A549 (cell line): ENCODE data around the gene LANCL2. TPM values are rescaled to one million over a fixed set of nuclear protein-coding genes. Genes with fewer than 3 reads are reported as not detected.

Source experiments
- ATAC-seq, 2 experiments: fragments of 200-7000 bp in 1 of 2; fragments of >200 bp in 1 of 2; cut with Nextera tagmentation in 1 of 2; cut with Tn5 transposase in 1 of 2; 3 replicates each; pipeline versions ENCODE4 v1.8.0 to v1.9.1; 2018 to 2020; ENCODE audit warnings: mild to moderate bottlenecking in 1 of 2, moderate library complexity in 1 of 2
- CTCF ChIA-PET: fragments of 300-600 bp; sonication (Branson Sonifier 250); formaldehyde crosslinking; extraction: SDS; loops from one replicate; lab custom pipeline; 2021; ENCODE audit warnings: antibody characterized with exemption, inconsistent platforms; lab: Yijun Ruan, JAX
- POLR2A ChIA-PET: fragments of 350-600 bp; formaldehyde crosslinking; extraction: SDS; loops from one replicate; lab custom pipeline; 2021; ENCODE audit warnings: antibody characterized with exemption, inconsistent platforms; lab: Yijun Ruan, JAX
- DNase-seq, 2 experiments: peaks; one replicate each; pipeline versions ENCODE4 v3.0.0 to v3.0.0-alpha.2; 2011 to 2016; ENCODE audit warnings: low read depth in 1 of 2, low spot score in 1 of 2
- FAIRE-seq: peaks from 2 replicates; lab custom pipeline; 2011; peaks lifted over from hg19 to GRCh38; lab: Jason Lieb, UNC
- H3K27ac ChIP-seq, 2 experiments: fragments of >200 bp; sonication (Bioruptor Twin); formaldehyde crosslinking; 3 replicates each; pipeline ENCODE4 v1.5.1; 2016 to 2017
- H3K4me1 ChIP-seq: fragments of >200 bp; sonication (Bioruptor Twin); formaldehyde crosslinking; 3 replicates; pipeline ENCODE4 v1.6.1; 2016
- H3K4me2 ChIP-seq: fragments of >200 bp; sonication (Bioruptor Twin); formaldehyde crosslinking; 3 replicates; pipeline ENCODE4 v1.6.1; 2016
- H3K4me3 ChIP-seq: fragments of >200 bp; sonication (Bioruptor Twin); formaldehyde crosslinking; 3 replicates; pipeline ENCODE4 v1.5.1; 2016
- H3K9me3 ChIP-seq: fragments of >200 bp; sonication (Bioruptor Twin); formaldehyde crosslinking; 3 replicates; pipeline ENCODE4 v1.6.1; 2016
- BHLHE40 ChIP-seq: IDR thresholded peaks from 2 replicates; pipeline ENCODE4 v1.6.1; 2012; ENCODE audit warnings: low read depth, low read length, inconsistent platforms
- CEBPB ChIP-seq, 2 experiments: fragments of >200 bp in 1 of 2; sonication (Bioruptor Twin) in 1 of 2; formaldehyde crosslinking in 1 of 2; IDR thresholded peaks; 2 replicates each; pipeline ENCODE4 v1.6.1; 2012 to 2016
- EP300 ChIP-seq, 2 experiments: fragments of >200 bp; sonication (Bioruptor Twin); formaldehyde crosslinking; IDR thresholded peaks; 2 replicates in 1 of 2; 3 replicates in 1 of 2; pipeline ENCODE4 v1.6.1; 2016 to 2017
- FOSB ChIP-seq: fragments of 250-450 bp; sonication (Bioruptor Pico); IDR thresholded peaks from 2 replicates; pipeline ENCODE4 v1.5.0; 2020; ENCODE audit warnings: mild to moderate bottlenecking, moderate library complexity
- FOSL2 ChIP-seq, 2 experiments: fragments of 450-650 bp in 1 of 2; fragments of >200 bp in 1 of 2; sonication (Bioruptor Twin) in 1 of 2; formaldehyde crosslinking; IDR thresholded peaks; 2 replicates each; pipeline versions ENCODE4 v1.5.0 to v1.6.1; 2016 to 2020; ENCODE audit warnings: mild to moderate bottlenecking in 1 of 2, moderate library complexity in 1 of 2
- FOXS1 ChIP-seq: fragments of 250-450 bp; sonication (Bioruptor Pico); IDR thresholded peaks from 2 replicates; pipeline ENCODE4 v1.5.0; 2020; ENCODE audit warnings: mild to moderate bottlenecking, moderate library complexity
- GATA3 ChIP-seq: IDR thresholded peaks from 2 replicates; pipeline ENCODE4 v1.6.1; 2012; ENCODE audit warnings: borderline replicate concordance
- HEYL ChIP-seq: fragments of 250-450 bp; sonication (Bioruptor Pico); IDR thresholded peaks from 2 replicates; pipeline ENCODE4 v1.8.0; 2021; ENCODE audit warnings: mild to moderate bottlenecking, moderate library complexity
- HOXB13 ChIP-seq: fragments of 250-450 bp; sonication (Bioruptor Pico); IDR thresholded peaks from 2 replicates; pipeline ENCODE4 v1.5.0; 2020; ENCODE audit warnings: low read depth, mild to moderate bottlenecking, moderate library complexity
- HOXB5 ChIP-seq: fragments of 250-450 bp; sonication (Bioruptor Pico); IDR thresholded peaks from 2 replicates; pipeline ENCODE4 v1.5.0; 2020; ENCODE audit warnings: mild to moderate bottlenecking, moderate library complexity
- KDM1A ChIP-seq: fragments of 200-600 bp; sonication (generic); IDR thresholded peaks from 2 replicates; pipeline ENCODE4 v1.6.1; 2016; ENCODE audit warnings: low read depth, mild to moderate bottlenecking
- MAZ ChIP-seq: fragments of 150-350 bp; IDR thresholded peaks from 2 replicates; pipeline ENCODE4 v1.6.1; 2014; ENCODE audit warnings: antibody characterized with exemption, low read depth, low read length, borderline replicate concordance
- NR3C1 ChIP-seq: fragments of >200 bp; sonication (Bioruptor Twin); formaldehyde crosslinking; IDR thresholded peaks from 3 replicates; pipeline ENCODE4 v1.6.1; 2017
- RARB ChIP-seq: fragments of 250-450 bp; sonication (Bioruptor Pico); IDR thresholded peaks from 2 replicates; pipeline ENCODE4 v1.8.0; 2021; ENCODE audit warnings: mild to moderate bottlenecking, moderate library complexity
- RCOR1 ChIP-seq: fragments of 150-350 bp; IDR thresholded peaks from 2 replicates; pipeline ENCODE4 v1.6.1; 2014; ENCODE audit warnings: antibody characterized with exemption, low read length, low read depth
- SREBF2 ChIP-seq: fragments of 450-650 bp; IDR thresholded peaks from 2 replicates; pipeline ENCODE4 v1.6.1; 2014; ENCODE audit warnings: mild to moderate bottlenecking, moderate library complexity
- TP53 ChIP-seq: fragments of 250-450 bp; sonication (Bioruptor Pico); IDR thresholded peaks from 2 replicates; pipeline ENCODE4 v1.5.0; 2021; ENCODE audit warnings: mild to moderate bottlenecking, moderate library complexity
- ZFP36 ChIP-seq: fragments of 450-650 bp; IDR thresholded peaks from 2 replicates; pipeline ENCODE4 v1.6.1; 2014; ENCODE audit warnings: borderline replicate concordance; ENCODE audit not compliant: partially characterized antibody
- WGBS: methylation state at CpG from one replicate; pipeline ENCODE4 v1.1.6; 2017; ENCODE audit errors: missing lambda C conversion rate; 5-methylcytosine and 5-hydroxymethylcytosine counted together
- polyA plus RNA-seq, 4 experiments: library from polyadenylated mRNA; depleted of rRNA in 3 of 4; stranded (reverse); fragments of >200 nt; fragmentation: RNase III in 1 of 4; extraction: RNeasy Plus Mini Kit Qiagen cat#74134 plus additional on column Dnase treatment in 1 of 4; gene quantifications; 2 replicates in 3 of 4; 3 replicates in 1 of 4; pipeline ENCODE4 v1.2.3, GENCODE V29; 2011 to 2017
- TF ChIP-seq, protein P1 (sequence below): fragments of 250-450 bp; sonication (Bioruptor Pico); IDR thresholded peaks from 2 replicates; pipeline ENCODE4 v1.5.0; 2020; ENCODE audit warnings: low read depth, mild to moderate bottlenecking, moderate library complexity
- TF ChIP-seq, protein P2 (sequence below): fragments of 450-650 bp; IDR thresholded peaks from 2 replicates; pipeline ENCODE4 v1.6.1; 2014; ENCODE audit warnings: antibody characterized with exemption
- TF ChIP-seq, protein P3 (sequence below): fragments of 200-600 bp; sonication (generic); IDR thresholded peaks from 2 replicates; pipeline ENCODE4 v1.6.1; 2016; ENCODE audit warnings: antibody characterized with exemption, mild to moderate bottlenecking, moderate library complexity

The LANCL2 gene
- polyA plus RNA-seq, 2 of the 4 experiments (the other 2 are of a cell fraction), result 8.0 to 12.4 TPM

DNA sequence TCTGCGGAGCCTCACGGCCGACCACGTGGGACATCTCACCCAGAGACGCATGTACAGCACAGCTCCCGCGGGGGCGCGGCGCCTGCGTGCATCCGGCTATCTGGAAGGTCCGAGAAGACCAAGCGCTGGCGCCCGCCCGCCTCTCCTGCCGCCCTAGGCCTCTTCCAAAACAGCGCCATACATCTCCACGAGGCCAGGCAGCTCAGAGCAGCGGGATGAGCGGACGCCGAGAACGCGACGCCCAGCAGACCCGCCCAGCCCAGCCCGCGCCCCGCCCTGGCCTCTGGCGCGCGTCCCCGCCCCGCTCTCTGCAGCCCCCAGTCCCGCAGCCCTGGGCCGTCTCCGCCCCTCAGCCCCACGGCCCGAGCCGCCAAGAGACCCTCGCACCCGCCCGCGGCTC, 20.3 kb upstream of the LANCL2 start (continued):
- TF ChIP-seq NR3C1 (no peak), FOXS1 (CRISPR knock-in tag) (no peak), BHLHE40 (no peak), MAZ (no peak)

DNA sequence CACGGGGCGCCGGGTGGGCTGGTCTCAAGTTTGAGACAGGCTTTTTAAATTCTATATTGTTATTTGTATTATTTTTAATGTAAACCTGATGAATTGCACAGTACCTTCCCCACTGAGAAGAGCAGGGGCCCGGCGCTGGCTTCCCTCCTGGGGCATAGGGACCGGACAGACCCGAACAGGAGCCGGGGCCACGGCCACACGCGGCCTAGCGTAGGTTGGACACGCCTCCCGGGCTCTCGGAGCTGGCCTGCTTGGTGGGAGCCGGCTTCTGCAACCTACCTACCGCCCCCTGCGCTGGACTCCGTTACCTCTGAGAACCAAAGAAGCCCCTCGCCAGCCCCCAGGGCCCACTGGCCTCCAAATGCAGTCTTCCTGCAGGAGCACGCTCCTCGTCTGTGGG, 19.8 kb upstream of the LANCL2 start:
- DNase-seq, result no peak
- Histone ChIP-seq H3K4me2 (no peak overlapping the region), H3K4me3 (no peak overlapping the region)
- WGBS, result 82% methylated on average over 18 of the region's 22 CpGs
- CTCF ChIA-PET, result no interaction called here
- no peak for ATAC-seq
- FAIRE-seq, result no peak
- TF ChIP-seq MAZ (no peak), TP53 (no peak), HOXB13 (CRISPR knock-in tag) (no peak), BHLHE40 (no peak), HEYL (CRISPR knock-in tag) (no peak), NR3C1 (no peak), RCOR1 (no peak), FOSB (no peak), HOXB5 (no peak), EP300 (IDR thresholded peaks at IDR 0.05) (no peak)
- TF ChIP-seq, protein P1, sequence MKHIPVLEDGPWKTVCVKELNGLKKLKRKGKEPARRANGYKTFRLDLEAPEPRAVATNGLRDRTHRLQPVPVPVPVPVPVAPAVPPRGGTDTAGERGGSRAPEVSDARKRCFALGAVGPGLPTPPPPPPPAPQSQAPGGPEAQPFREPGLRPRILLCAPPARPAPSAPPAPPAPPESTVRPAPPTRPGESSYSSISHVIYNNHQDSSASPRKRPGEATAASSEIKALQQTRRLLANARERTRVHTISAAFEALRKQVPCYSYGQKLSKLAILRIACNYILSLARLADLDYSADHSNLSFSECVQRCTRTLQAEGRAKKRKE (CRISPR knock-in tag), result no peak
- TF ChIP-seq, protein P2, sequence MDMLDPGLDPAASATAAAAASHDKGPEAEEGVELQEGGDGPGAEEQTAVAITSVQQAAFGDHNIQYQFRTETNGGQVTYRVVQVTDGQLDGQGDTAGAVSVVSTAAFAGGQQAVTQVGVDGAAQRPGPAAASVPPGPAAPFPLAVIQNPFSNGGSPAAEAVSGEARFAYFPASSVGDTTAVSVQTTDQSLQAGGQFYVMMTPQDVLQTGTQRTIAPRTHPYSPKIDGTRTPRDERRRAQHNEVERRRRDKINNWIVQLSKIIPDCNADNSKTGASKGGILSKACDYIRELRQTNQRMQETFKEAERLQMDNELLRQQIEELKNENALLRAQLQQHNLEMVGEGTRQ, result no peak
- TF ChIP-seq, all 56 proteins: peak for 0
- 0 out of 3 replicates have a peak, but pooled peaks cover 5% of the 10 kb centered on the region for H3K4me1 ChIP-seq
- no peak overlapping the region for H3K27ac ChIP-seq
- H3K9me3 ChIP-seq, result no peaks in the 10 kb centered on the region
- POLR2A ChIA-PET, result no interaction called here

DNA sequence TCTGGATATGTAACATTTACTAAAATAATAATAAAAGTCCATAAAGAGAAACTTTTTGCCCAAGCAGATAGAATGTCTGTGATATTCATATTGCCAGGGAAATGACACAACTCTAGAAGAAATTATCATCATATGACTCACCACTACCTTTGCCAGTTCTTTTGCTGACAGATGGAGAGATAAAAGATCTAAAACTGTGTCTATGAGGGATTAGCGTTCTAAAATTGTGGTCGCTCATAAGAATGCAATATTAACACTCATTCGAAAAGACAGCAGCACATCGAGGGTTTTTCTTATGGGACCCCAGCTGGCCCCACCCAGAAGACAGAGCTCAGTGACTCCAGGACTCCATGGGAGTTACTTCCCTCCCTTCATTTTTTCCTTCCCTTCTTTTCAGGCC, 16.6 kb upstream of the LANCL2 start:
- Histone ChIP-seq H3K27ac (no peak overlapping the region), H3K4me3 (no peak overlapping the region), H3K4me1 (0 out of 3 replicates have a peak, but pooled peaks cover 5% of the 10 kb centered on the region), H3K4me2 (peak overlapping the region; percentile 53), H3K9me3 (no peaks in the 10 kb centered on the region)
- DNase-seq (no peak), ATAC-seq (peak in 1 of 2 experiments; percentile 46; a peak in 2 of 6 replicates), FAIRE-seq (no peak)
- TF ChIP-seq RARB (no peak), GATA3 (peak; percentile 38; the same call in 1 of the 2 replicates), FOSL2 (IDR thresholded peaks at IDR 0.05) (no peak), FOSL2 (CRISPR knock-in tag; IDR thresholded peaks at IDR 0.05) (peak; percentile 58; the same call in 1 of the 2 replicates)
- ChIA-PET POLR2A (interaction anchor here (2.7 kb wide), 1 partner anchor 17 kb away, joined by 16 read pairs; the partner anchor contains the start of gene LANCL2), CTCF (interaction anchor here (1.5 kb wide), 1 partner anchor 17 kb away, joined by 4 read pairs; the partner anchor contains the start of gene LANCL2)
- 6% methylated on average over 4 of the region's 4 CpGs for WGBS

DNA sequence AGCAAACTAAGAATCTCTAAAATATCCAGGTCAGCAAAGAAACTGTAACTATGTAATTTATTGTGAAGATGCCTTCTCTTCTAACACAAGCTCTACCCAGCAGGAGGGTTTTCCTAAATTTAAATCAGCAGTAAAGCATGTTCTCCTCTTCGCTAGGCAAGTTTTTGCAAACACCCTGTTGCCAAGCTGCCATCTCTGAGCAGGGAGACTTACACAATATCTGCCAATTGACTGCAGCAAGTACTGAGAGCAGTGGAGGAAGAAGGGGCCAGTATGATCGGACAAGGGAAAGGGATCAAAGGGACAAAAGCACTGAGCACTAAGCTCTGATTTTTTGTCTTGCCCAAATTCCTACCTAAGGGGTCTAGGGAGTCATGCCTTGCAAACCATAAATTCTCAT, 16.0 kb upstream of the LANCL2 start:
- H3K4me2 ChIP-seq, result no peak overlapping the region
- TF ChIP-seq, protein P3, sequence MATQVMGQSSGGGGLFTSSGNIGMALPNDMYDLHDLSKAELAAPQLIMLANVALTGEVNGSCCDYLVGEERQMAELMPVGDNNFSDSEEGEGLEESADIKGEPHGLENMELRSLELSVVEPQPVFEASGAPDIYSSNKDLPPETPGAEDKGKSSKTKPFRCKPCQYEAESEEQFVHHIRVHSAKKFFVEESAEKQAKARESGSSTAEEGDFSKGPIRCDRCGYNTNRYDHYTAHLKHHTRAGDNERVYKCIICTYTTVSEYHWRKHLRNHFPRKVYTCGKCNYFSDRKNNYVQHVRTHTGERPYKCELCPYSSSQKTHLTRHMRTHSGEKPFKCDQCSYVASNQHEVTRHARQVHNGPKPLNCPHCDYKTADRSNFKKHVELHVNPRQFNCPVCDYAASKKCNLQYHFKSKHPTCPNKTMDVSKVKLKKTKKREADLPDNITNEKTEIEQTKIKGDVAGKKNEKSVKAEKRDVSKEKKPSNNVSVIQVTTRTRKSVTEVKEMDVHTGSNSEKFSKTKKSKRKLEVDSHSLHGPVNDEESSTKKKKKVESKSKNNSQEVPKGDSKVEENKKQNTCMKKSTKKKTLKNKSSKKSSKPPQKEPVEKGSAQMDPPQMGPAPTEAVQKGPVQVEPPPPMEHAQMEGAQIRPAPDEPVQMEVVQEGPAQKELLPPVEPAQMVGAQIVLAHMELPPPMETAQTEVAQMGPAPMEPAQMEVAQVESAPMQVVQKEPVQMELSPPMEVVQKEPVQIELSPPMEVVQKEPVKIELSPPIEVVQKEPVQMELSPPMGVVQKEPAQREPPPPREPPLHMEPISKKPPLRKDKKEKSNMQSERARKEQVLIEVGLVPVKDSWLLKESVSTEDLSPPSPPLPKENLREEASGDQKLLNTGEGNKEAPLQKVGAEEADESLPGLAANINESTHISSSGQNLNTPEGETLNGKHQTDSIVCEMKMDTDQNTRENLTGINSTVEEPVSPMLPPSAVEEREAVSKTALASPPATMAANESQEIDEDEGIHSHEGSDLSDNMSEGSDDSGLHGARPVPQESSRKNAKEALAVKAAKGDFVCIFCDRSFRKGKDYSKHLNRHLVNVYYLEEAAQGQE, result no peak
- TF ChIP-seq KDM1A (no peak), CEBPB (IDR thresholded peaks at IDR 0.05) (no peak), BHLHE40 (no peak), ZFP36 (no peak), SREBF2 (no peak)
- TF ChIP-seq, all 56 proteins: peak for 0
- POLR2A ChIA-PET, result interaction anchor here (2.7 kb wide), 1 partner anchor 16 kb away, joined by 16 read pairs; the partner anchor contains the start of gene LANCL2
- ATAC-seq (no peak), DNase-seq (no peak), FAIRE-seq (no peak)
- Histone ChIP-seq H3K9me3 (no peaks in the 10 kb centered on the region), H3K27ac (no peak overlapping the region), H3K4me1 (0 out of 3 replicates have a peak, but pooled peaks cover 5% of the 10 kb centered on the region), H3K4me3 (no peak overlapping the region)
- WGBS, result 55% methylated on average over 2 of the region's 2 CpGs
- CTCF ChIA-PET, result interaction anchor here (1.0 kb wide), 1 partner anchor 36 kb away, joined by 3 read pairs; no protein-coding TSS in a partner anchor
